Liver (tissue), 9 donors: ENCODE measurements around the gene NSUN4. TPM values are rescaled to one million over a fixed set of nuclear protein-coding genes. Genes with fewer than 3 reads are reported as not detected.

ENCODE experiments used
- DNase-seq: peaks from one replicate; pipeline ENCODE4 v3.0.0-alpha.2; 2017; ENCODE audit warnings: low spot score
- H3K27ac ChIP-seq, 2 donors: one replicate each; pipeline ENCODE4 v1.7.0; 2013; ENCODE audit warnings: inconsistent platforms in 2 of 2, low read length in 2 of 2, control low read depth in 1 of 2, low read depth in 1 of 2, mild to moderate bottlenecking in 1 of 2
- H3K27me3 ChIP-seq, 4 donors: one replicate each; pipeline versions ENCODE4 v1.6.1 to v1.7.0; 2013; ENCODE audit warnings: low read length in 3 of 4, inconsistent platforms in 1 of 4, mild to moderate bottlenecking in 1 of 4, moderate library complexity in 1 of 4; ENCODE audit not compliant: control insufficient read depth in 4 of 4, insufficient read depth in 4 of 4
- H3K36me3 ChIP-seq, 4 donors: one replicate each; pipeline versions ENCODE4 v1.6.1 to v1.7.0; 2013; ENCODE audit warnings: low read length in 3 of 4, mild to moderate bottlenecking in 3 of 4, low read depth in 1 of 4, moderate library complexity in 1 of 4; ENCODE audit not compliant: control insufficient read depth in 4 of 4, insufficient read depth in 3 of 4
- H3K4me1 ChIP-seq, 4 donors: one replicate each; pipeline versions ENCODE4 v1.6.1 to v1.7.0; 2013; ENCODE audit warnings: low read length in 3 of 4, mild to moderate bottlenecking in 3 of 4, moderate library complexity in 1 of 4; ENCODE audit not compliant: control insufficient read depth in 4 of 4, insufficient read depth in 4 of 4
- H3K4me3 ChIP-seq, 3 donors: one replicate each; pipeline versions ENCODE4 v1.6.1 to v1.7.0; 2013; ENCODE audit warnings: low read length in 3 of 3, control low read depth in 1 of 3, low read depth in 1 of 3, mild to moderate bottlenecking in 1 of 3
- H3K9ac ChIP-seq, 2 donors: one replicate each; pipeline ENCODE4 v1.7.0; 2013; ENCODE audit warnings: low read length in 2 of 2, mild to moderate bottlenecking in 2 of 2, moderate library complexity in 2 of 2, control low read depth in 1 of 2, low read depth in 1 of 2
- H3K9me3 ChIP-seq, 4 donors: one replicate each; pipeline versions ENCODE4 v1.6.1 to v1.7.0; 2013; ENCODE audit warnings: low read length in 3 of 4; ENCODE audit not compliant: control insufficient read depth in 4 of 4
- CTCF ChIP-seq: fragments of 150-350 bp; IDR thresholded peaks from 2 replicates; pipeline ENCODE4 v1.5.1; 2017; ENCODE audit warnings: improper control_type of control experiment, low read depth, low read length; ENCODE audit not compliant: missing input control
- EGR1 ChIP-seq, 2 donors: IDR thresholded peaks; 2 replicates each; pipeline ENCODE4 v1.6.1; 2016 to 2018; ENCODE audit warnings: antibody characterized with exemption in 2 of 2, low read depth in 2 of 2
- GABPA ChIP-seq, 2 donors: IDR thresholded peaks in 1 of 2; conservative IDR thresholded peaks in 1 of 2; 2 replicates each; pipeline ENCODE4 v1.6.1; 2016; ENCODE audit warnings: antibody characterized with exemption in 2 of 2, mild to moderate bottlenecking in 1 of 2, moderate library complexity in 1 of 2
- HNF4A ChIP-seq, 2 donors: conservative IDR thresholded peaks; 2 replicates each; pipeline ENCODE4 v1.6.1; 2016; ENCODE audit warnings: antibody characterized with exemption in 2 of 2, mild to moderate bottlenecking in 2 of 2
- HNF4G ChIP-seq: IDR thresholded peaks from 2 replicates; pipeline ENCODE4 v1.6.1; 2016; ENCODE audit warnings: antibody characterized with exemption
- JUND ChIP-seq, 2 donors: IDR thresholded peaks; 2 replicates each; pipeline ENCODE4 v1.6.1; 2016; ENCODE audit warnings: antibody characterized with exemption in 2 of 2
- NR2F2 ChIP-seq: IDR thresholded peaks from 2 replicates; pipeline ENCODE4 v1.6.1; 2016; ENCODE audit warnings: antibody characterized with exemption
- RXRA ChIP-seq, 2 donors: IDR thresholded peaks; 2 replicates each; pipeline ENCODE4 v1.6.1; 2017 to 2018; ENCODE audit warnings: antibody characterized with exemption in 2 of 2, mild to moderate bottlenecking in 1 of 2
- SP1 ChIP-seq: IDR thresholded peaks from 2 replicates; pipeline ENCODE4 v1.6.1; 2018; ENCODE audit warnings: antibody characterized with exemption, mild to moderate bottlenecking
- YY1 ChIP-seq: IDR thresholded peaks from 2 replicates; pipeline ENCODE4 v1.6.1; 2016; ENCODE audit warnings: antibody characterized with exemption, mild to moderate bottlenecking
- WGBS: extraction: QIAGEN DNeasy Blood & Tissue Kit; methylation state at CpG from one replicate; pipeline ENCODE4 v1.1.7; 2013; 5-methylcytosine and 5-hydroxymethylcytosine counted together
- polyA plus RNA-seq, 2 donors: library from polyadenylated mRNA; stranded (reverse) in 1 of 2; unstranded in 1 of 2; fragments of 200-250 nt in 1 of 2; fragments of >200 nt in 1 of 2; fragmentation: Nextera tagmentation in 1 of 2; extraction: Ambion mirVana in 1 of 2; gene quantifications; one replicate each; pipeline versions ENCODE4 v1.2.1 to v1.2.3, GENCODE V29; 2013 to 2015
- total RNA-seq, 2 donors: library from RNA; depleted of rRNA; stranded (reverse); fragments of >200 nt; gene quantifications; one replicate each; pipeline ENCODE4 v1.2.3, GENCODE V29; 2014
- TF ChIP-seq, protein P1 (sequence below): IDR thresholded peaks from 2 replicates; pipeline ENCODE4 v1.6.1; 2016; ENCODE audit warnings: antibody characterized with exemption
- TF ChIP-seq, protein P2 (sequence below): IDR thresholded peaks from 2 replicates; pipeline ENCODE4 v1.6.1; 2016; ENCODE audit warnings: antibody characterized with exemption
- TF ChIP-seq, protein P3 (sequence below): IDR thresholded peaks from 2 replicates; pipeline ENCODE4 v1.6.1; 2016; ENCODE audit warnings: antibody characterized with exemption
- TF ChIP-seq, protein P4 (sequence below): IDR thresholded peaks from 2 replicates; pipeline ENCODE4 v1.6.1; 2016; ENCODE audit warnings: antibody characterized with exemption, mild to moderate bottlenecking
- donor health status: healthy.
- donor health status: healthy.
- donor health status: healthy.
- donor health status: healthy.
- donor health status: healthy.

Gene NSUN4
- total and polyA plus RNA-seq, 4 donors: 7.0 to 17.2 (median 12.0) TPM

- Histone ChIP-seq H3K27ac (no peak overlapping the region), H3K9me3 (no peaks in the 10 kb centered on the region), H3K36me3 (peaks cover 0 to 13% (median 3%) of the 10 kb centered on the region in 4 donors), H3K27me3 (no peaks in the 10 kb centered on the region), H3K4me3 (no peak overlapping the region), H3K9ac (no peak overlapping the region), H3K4me1 (peaks cover 3 to 16% (median 13%) of the 10 kb centered on the region in 4 donors)
- WGBS: 90% methylated on average over 7 of the region's 7 CpGs
- DNase-seq: no peak
- TF ChIP-seq CTCF: no peak
Observed at GRCh38 chr1:46404482-46405196, 64.0 kb downstream of the NSUN4 start.

- H3K9ac ChIP-seq: no peak overlapping the region
- H3K9me3 ChIP-seq: no peaks in the 10 kb centered on the region
- no peak for DNase-seq
Observed at GRCh38 chr1:46405197-46405555, 64.6 kb downstream of the NSUN4 start.

More at GRCh38 chr1:46405197-46405555, 64.6 kb downstream of the NSUN4 start:
- peaks cover 3 to 16% (median 13%) of the 10 kb centered on the region in 4 donors for H3K4me1 ChIP-seq
- TF ChIP-seq SP1 (no peak), EGR1 (IDR thresholded peaks at IDR 0.05; ENCODE audit: low read depth in 2 of 2) (no peak), HNF4G (no peak), GABPA (IDR thresholded peaks at IDR 0.05 in 1 of 2, conservative IDR thresholded peaks at IDR 0.05 in 1 of 2) (no peak), JUND (IDR thresholded peaks at IDR 0.05) (no peak), YY1 (no peak), HNF4A (conservative IDR thresholded peaks at IDR 0.05) (no peak), NR2F2 (no peak), RXRA (IDR thresholded peaks at IDR 0.05) (no peak)
- TF ChIP-seq, protein P1, sequence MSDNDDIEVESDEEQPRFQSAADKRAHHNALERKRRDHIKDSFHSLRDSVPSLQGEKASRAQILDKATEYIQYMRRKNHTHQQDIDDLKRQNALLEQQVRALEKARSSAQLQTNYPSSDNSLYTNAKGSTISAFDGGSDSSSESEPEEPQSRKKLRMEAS: no peak
- TF ChIP-seq, protein P2, sequence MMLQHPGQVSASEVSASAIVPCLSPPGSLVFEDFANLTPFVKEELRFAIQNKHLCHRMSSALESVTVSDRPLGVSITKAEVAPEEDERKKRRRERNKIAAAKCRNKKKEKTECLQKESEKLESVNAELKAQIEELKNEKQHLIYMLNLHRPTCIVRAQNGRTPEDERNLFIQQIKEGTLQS: no peak
- TF ChIP-seq, protein P3, sequence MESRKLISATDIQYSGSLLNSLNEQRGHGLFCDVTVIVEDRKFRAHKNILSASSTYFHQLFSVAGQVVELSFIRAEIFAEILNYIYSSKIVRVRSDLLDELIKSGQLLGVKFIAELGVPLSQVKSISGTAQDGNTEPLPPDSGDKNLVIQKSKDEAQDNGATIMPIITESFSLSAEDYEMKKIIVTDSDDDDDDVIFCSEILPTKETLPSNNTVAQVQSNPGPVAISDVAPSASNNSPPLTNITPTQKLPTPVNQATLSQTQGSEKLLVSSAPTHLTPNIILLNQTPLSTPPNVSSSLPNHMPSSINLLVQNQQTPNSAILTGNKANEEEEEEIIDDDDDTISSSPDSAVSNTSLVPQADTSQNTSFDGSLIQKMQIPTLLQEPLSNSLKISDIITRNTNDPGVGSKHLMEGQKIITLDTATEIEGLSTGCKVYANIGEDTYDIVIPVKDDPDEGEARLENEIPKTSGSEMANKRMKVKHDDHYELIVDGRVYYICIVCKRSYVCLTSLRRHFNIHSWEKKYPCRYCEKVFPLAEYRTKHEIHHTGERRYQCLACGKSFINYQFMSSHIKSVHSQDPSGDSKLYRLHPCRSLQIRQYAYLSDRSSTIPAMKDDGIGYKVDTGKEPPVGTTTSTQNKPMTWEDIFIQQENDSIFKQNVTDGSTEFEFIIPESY: no peak
- TF ChIP-seq, protein P4, sequence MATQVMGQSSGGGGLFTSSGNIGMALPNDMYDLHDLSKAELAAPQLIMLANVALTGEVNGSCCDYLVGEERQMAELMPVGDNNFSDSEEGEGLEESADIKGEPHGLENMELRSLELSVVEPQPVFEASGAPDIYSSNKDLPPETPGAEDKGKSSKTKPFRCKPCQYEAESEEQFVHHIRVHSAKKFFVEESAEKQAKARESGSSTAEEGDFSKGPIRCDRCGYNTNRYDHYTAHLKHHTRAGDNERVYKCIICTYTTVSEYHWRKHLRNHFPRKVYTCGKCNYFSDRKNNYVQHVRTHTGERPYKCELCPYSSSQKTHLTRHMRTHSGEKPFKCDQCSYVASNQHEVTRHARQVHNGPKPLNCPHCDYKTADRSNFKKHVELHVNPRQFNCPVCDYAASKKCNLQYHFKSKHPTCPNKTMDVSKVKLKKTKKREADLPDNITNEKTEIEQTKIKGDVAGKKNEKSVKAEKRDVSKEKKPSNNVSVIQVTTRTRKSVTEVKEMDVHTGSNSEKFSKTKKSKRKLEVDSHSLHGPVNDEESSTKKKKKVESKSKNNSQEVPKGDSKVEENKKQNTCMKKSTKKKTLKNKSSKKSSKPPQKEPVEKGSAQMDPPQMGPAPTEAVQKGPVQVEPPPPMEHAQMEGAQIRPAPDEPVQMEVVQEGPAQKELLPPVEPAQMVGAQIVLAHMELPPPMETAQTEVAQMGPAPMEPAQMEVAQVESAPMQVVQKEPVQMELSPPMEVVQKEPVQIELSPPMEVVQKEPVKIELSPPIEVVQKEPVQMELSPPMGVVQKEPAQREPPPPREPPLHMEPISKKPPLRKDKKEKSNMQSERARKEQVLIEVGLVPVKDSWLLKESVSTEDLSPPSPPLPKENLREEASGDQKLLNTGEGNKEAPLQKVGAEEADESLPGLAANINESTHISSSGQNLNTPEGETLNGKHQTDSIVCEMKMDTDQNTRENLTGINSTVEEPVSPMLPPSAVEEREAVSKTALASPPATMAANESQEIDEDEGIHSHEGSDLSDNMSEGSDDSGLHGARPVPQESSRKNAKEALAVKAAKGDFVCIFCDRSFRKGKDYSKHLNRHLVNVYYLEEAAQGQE: no peak
- H3K27ac ChIP-seq: no peak overlapping the region
- WGBS: 93% methylated on average over 12 of the region's 12 CpGs
- peaks cover 0 to 18% (median 3%) of the 10 kb centered on the region in 4 donors for H3K36me3 ChIP-seq
- no peaks in the 10 kb centered on the region for H3K27me3 ChIP-seq
- no peak overlapping the region for H3K4me3 ChIP-seq
